ENCODE data around the gene EEIG2.

EEIG2 gene

GRCh38 chr1:108553905-108554304, 6.0 kb upstream of the EEIG2 start:
- FAIRE-seq (no peak), DNase-seq (ENCODE audit: insufficient read length, low spot score) (no peak)
- TF ChIP-seq CTCF (IDR thresholded peaks at IDR 0.05; ENCODE audit: insufficient read depth, missing control alignments) = no peak

- no peak for FAIRE-seq
- no peak for TF ChIP-seq CTCF (IDR thresholded peaks at IDR 0.05; ENCODE audit: insufficient read depth, missing control alignments)
- no peak for DNase-seq (ENCODE audit: insufficient read length, low spot score)
These were observed 5.0 kb upstream of the EEIG2 start for GRCh38 chr1:108554682-108555427.

GRCh38 chr1:108556066-108556465, 3.8 kb upstream of the EEIG2 start:
- TF ChIP-seq CTCF (IDR thresholded peaks at IDR 0.05; ENCODE audit: insufficient read depth, missing control alignments) = no peak
- FAIRE-seq (no peak), DNase-seq (ENCODE audit: insufficient read length, low spot score) (no peak)

- DNase-seq (ENCODE audit: insufficient read length, low spot score) = no peak
- no peak for FAIRE-seq
- TF ChIP-seq CTCF (IDR thresholded peaks at IDR 0.05; ENCODE audit: insufficient read depth, missing control alignments) = no peak
These were observed 3.4 kb upstream of the EEIG2 start for GRCh38 chr1:108556499-108556898.

GRCh38 chr1:108557296-108557695, 2.6 kb upstream of the EEIG2 start:
- FAIRE-seq (no peak), DNase-seq (ENCODE audit: insufficient read length, low spot score) (no peak)
- TF ChIP-seq CTCF (IDR thresholded peaks at IDR 0.05; ENCODE audit: insufficient read depth, missing control alignments) = no peak

- FAIRE-seq = no peak
- DNase-seq (ENCODE audit: insufficient read length, low spot score) = no peak
These were observed 431 bp downstream of the EEIG2 start for GRCh38 chr1:108560189-108560873.

More at GRCh38 chr1:108560189-108560873, 431 bp downstream of the EEIG2 start:
- TF ChIP-seq CTCF (IDR thresholded peaks at IDR 0.05; ENCODE audit: insufficient read depth, missing control alignments) = no peak

Measured in D721Med (cell line).